T-helper 9 cell (primary cell): ENCODE data around the gene DHCR7.

Source experiments
- DNase-seq: peaks from one replicate; pipeline ENCODE4 v3.0.0-alpha.2; 2020

DHCR7 gene

DNA sequence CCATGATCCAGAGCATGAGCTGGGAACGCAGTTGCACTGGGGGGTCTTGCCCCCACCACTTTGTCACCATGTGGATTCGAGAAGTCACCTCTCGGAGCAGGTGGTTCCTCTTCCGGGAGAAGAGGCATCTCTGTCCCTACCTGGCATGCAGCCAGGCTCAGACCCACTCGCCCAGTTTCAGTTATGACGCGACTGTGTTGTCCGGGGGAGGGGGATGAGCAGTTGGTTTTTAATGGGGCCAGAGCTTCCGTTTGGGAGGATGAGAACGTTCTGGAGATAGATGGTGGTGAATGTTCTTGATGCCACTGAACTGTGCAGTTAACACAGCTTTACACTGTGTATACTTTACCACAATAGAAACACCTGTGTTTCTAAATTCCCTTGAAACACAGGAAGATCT is 41.5 kb downstream of the DHCR7 start:
- DNase-seq = no peak

DNA sequence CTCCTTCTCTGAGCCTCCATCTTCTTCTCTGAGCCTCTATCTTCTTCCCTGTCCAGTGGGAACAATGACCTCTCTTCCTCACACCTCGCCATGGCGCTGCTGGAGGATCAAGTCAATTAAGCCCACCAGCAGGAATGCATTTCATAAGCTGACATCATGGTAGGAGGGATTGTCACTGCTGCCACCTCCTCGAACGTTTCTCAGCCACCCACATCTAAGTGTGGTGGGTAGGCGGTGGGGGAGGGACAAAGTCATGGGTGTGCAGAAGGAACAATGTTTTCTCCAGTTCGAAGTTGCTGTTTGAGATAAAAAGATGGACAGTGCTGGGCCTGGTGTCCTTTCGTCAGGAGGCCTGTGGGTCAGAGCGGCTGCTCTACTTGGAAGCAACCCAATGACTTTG is 44.0 kb downstream of the DHCR7 start:
- no peak for DNase-seq

DNA sequence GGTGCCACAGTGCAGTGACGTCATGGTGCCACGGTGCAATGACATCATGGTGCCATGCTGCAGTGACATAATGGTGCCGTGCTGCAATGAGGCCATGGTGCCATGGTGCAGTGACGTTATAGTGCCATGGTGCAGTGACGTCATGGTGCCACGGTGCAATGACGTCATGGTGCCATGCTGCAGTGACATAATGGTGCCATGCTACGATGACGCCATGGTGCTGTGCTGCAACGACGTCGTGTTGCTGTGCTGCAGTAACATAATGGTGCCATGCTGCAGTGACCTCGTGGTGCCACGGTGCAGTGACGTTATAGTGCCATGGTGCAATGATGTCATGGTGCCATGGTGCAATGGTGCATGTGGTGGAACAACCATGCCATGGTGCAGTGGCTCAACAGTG is 45.3 kb downstream of the DHCR7 start:
- no peak for DNase-seq

GRCh38 chr11:71400216-71400615 is 48.0 kb downstream of the DHCR7 start:
- DNase-seq = no peak

DNA sequence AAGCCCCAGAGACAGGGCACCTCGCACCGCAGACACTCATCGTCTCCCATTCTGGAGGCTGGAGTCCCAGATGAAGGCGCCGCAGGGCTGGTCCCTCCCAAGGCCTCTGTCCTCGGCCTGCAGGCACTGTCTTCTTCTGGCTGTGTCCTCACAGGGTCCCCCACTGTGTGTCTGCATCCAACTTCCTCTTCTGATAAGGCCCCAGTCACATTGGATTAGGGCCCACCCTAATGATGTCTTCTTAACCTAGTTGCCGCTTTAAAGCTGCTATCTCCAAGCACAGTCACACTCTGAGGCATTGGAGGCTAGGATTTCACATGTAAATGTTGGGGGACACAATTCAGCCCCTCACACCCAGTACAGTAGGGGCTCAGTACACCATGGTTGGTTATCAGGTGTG is 48.9 kb downstream of the DHCR7 start:
- no peak for DNase-seq

DNA sequence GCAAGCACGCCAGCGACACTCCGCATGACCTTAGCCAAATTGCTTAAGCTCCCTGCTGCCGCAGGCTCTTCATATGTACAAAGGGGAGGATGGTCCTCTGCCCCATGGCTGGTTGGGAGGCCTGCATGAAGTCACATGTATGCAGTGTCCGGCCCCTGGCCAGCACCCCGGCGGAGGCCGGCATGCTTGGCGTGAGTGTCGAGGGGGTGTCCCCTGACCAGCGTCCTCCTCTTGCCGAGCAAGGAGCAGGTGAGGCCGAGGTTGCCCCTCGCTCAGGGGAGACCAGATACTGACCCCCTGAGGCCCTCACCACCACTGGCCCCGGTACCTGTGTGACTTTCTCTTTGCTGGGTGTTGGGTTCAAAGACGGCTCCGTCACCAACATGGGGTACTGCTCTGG is 50.2 kb downstream of the DHCR7 start:
- no peak for DNase-seq

- DNase-seq = no peak
These were observed 50.8 kb downstream of the DHCR7 start for GRCh38 chr11:71397331-71397860.

GRCh38 chr11:71396548-71397123 is 51.6 kb downstream of the DHCR7 start:
- DNase-seq = no peak

DNA sequence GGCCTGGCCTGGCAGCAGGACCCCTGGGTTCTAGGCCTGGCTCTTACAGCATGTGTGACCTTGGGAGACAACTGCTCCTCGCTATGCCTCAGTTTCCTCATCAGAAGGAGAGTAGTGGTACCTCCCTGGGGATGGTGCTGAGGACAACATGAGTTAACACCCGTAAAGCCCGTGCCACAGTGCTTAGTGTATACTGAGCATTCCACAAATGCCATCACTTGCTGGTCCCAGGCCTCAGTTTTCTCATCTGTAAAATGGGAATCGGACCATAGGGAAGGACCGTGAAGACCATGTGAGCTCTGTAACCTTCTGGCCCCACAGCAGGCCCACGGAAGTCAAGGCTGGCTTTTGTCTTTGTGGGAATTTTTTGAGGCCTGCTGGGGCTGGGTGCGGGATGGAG is 52.4 kb downstream of the DHCR7 start:
- DNase-seq = no peak

DNA sequence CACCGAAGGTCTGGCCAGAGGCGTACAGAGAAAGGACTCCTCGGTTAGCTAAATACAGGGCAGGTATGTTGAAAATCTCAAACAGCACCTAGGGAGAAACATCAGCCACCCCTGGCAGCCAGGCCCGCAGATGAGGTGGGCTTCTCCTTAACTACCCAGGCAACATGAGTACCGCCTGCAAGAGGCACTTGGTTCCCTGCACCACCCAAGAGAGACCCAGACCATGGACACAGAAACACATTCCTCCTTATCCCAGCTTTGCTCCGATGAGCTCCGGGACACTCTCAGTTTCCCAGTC is 53.0 kb downstream of the DHCR7 start:
- DNase-seq = no peak

DNA sequence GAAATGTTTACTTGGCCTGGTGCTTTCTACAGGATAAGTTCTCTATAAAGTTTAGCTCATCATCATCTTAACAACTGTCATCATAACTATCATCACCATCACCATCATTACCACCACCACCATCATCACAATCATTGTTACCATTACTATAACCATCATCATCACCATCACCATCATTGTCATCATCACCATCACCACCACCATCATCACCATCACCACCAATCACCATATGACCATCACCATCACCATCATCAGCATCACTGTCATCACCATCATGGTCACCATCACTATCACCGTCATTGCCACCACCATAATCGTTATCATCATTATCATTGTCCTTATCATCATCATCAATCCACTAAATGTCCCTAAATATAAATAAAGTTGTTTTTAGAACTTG is 54.9 kb downstream of the DHCR7 start:
- no peak for DNase-seq

- no peak for DNase-seq
These were observed 56.4 kb downstream of the DHCR7 start for GRCh38 chr11:71391796-71392195.

GRCh38 chr11:71391352-71391751 is 56.8 kb downstream of the DHCR7 start:
- DNase-seq = no peak

DNA sequence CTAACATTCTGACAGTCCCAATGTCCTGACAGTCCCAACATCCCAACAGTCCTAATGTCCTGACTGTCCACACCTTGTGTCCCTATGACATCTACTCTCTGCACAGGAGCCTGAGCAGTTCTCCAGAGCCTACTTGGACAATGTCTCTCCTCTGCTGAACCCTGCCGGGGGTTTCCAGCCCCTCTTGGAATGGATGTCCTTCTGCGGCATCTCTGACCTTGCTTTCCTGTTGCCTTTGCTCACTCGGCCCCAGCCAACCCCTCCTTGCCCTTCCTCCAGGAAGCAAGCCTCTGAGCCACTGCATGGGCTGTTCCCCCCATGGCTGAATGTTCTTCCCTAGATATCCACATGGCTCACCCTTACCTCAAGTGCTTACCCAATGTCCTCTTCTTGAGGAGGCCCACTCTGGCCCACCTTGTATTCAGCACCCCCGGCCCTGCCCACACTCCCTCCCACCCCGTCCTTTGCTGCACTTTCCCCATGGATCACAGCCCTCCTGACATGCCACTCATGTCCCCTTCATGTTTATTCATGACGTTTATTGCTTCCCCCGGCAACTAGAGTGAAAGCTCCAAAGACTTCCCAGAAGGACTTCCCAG is 59.5 kb downstream of the DHCR7 start:
- DNase-seq = no peak

DNA sequence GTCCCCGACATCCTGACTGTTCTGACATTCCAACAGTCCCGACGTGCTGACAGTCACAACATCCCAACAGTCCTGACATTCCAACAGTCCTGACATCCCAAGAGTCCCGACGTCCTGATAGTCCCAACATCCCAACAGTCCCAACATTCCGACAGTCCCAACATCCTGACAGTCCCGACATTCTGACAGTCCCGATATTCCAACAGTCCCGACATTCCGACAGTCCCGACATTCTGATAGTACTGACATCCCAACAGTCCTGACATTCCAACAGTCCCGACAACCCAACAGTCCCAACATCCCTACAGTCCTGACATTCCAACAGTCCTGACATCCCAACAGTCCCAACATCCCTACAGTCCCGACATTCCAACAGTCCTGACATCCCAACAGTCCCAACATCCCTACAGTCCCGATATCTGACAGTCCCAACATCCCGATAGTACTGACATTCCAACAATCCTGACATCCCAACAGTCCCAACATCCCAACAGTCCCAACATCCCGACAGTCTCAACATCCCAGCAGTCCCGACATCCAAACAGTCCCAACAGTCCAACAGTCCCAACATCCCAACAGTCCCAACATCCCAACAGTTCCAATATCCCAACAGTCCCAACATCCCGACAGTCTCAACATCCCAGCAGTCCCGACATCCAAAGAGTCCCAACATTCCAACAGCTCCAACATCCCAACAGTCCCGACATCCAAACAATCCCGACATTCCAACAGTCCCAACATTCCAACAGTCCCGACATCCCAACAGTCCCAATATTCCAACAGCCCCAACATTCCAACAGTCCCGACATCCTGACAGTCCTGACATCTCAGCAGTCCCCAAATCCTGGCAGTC is 60.2 kb downstream of the DHCR7 start:
- no peak for DNase-seq

- DNase-seq = no peak
These were observed 61.0 kb downstream of the DHCR7 start for GRCh38 chr11:71387200-71387599.

GRCh38 chr11:71386202-71386601 is 62.0 kb downstream of the DHCR7 start:
- no peak for DNase-seq

GRCh38 chr11:71385091-71385490 is 63.1 kb downstream of the DHCR7 start:
- no peak for DNase-seq

GRCh38 chr11:71384561-71384960 is 63.6 kb downstream of the DHCR7 start:
- no peak for DNase-seq
